Measurements from ENCODE around the gene TOP2B. TPM values are rescaled to one million over a fixed set of nuclear protein-coding genes. Genes with fewer than 3 reads are reported as not detected.

TOP2B gene
- total and polyA plus RNA-seq, 3 donors from 2014 or later, result 46.4 to 86.5 (median 76.9) TPM

DNA sequence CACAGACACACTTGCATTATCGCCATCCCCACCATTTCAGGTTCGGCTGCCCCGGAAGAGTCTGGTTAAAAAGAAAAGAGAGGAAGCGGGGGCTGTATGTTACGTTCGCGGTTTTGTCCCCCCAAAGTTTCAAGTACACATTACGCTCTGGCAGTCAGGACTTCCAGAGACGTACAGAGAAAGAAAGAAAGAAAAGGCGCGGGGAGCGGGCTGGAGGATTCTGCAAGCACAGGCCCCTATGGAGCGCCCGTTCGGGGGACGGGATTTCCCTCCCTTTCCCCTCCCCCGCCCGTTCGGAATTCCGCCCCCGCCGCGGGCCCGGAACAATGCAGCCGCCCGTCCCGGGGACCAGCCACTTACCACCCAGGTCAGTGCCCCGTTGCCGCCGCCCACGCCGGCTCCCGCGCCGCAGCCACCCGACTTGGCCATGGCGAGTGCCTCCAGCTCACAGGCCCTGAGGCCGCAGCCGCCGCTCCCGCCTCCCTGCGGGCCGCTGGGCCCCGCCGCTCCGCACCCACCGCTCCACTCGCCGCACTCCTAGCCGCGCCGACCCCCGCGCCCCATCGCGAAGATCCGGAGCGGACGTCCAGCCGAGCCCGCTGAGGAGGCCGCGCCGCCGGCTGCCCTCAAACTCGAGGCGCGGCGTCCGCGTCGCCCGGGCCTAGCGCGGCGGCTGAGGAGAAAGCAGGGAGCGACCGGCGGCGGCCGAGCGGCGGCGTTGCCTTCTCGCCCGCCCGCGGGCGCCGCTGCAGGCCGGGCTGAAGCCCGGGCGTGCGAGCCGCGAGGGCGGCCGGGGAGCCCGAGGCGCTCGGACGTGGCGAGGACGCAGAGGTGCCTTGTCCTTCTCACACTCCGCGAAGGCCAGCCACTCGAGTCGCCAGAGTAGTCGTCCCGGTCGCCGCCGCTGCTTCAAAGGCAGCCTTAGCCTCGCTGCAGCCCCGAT lies 567 bp downstream of the TOP2B start:
- Histone ChIP-seq H3K4me1 (peaks cover 12% of the 10 kb centered on the region), H3K27ac (peak overlapping the region; percentile 95 to 99), H3K27me3 (no peaks in the 10 kb centered on the region), H3K9me3 (no peaks in the 10 kb centered on the region), H3K36me3 (ENCODE audit: low read depth, missing control alignments) (no peaks in the 10 kb centered on the region), H3K4me3 (peak overlapping the region; percentile 89 to 94)
- peak; percentile 85 for DNase-seq
- WGBS, 2 donors, result 0% methylated on average over 23 to 73 of the region's 115 CpGs
- no peak for TF ChIP-seq POLR2A (IDR thresholded peaks at IDR 0.05)
- TF ChIP-seq, protein P1, sequence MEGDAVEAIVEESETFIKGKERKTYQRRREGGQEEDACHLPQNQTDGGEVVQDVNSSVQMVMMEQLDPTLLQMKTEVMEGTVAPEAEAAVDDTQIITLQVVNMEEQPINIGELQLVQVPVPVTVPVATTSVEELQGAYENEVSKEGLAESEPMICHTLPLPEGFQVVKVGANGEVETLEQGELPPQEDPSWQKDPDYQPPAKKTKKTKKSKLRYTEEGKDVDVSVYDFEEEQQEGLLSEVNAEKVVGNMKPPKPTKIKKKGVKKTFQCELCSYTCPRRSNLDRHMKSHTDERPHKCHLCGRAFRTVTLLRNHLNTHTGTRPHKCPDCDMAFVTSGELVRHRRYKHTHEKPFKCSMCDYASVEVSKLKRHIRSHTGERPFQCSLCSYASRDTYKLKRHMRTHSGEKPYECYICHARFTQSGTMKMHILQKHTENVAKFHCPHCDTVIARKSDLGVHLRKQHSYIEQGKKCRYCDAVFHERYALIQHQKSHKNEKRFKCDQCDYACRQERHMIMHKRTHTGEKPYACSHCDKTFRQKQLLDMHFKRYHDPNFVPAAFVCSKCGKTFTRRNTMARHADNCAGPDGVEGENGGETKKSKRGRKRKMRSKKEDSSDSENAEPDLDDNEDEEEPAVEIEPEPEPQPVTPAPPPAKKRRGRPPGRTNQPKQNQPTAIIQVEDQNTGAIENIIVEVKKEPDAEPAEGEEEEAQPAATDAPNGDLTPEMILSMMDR (IDR thresholded peaks at IDR 0.05), result no peak
- intact Hi-C loops (cut with DNase I; ENCODE audit: low total_unique reads), result no loop called here

DNA sequence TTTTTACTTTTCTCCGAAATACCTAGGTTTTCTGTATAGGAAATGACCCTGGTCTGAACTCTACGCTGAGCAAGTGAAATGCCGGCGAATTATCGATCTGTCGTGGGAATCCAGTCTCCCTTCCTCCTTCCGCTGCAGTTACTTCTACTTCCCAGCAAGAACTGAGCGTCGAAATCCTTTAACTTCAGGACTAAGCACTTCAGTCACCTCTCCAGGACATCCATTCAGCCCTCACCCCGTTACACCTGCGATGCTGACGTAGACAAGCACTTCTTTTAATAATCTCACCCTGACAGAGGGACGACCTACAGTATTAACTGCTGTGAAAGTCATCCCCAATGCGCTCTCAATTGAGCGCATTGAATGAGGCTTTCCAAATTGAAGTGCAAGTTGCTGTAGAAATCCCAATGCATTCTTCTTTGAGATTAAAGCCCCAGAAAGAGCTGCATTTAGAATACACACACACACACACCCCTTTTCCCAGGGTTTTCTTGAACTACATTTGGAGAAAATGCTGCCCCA lies 1.3 kb downstream of the TOP2B start:
- Histone ChIP-seq H3K4me3 (peak overlapping the region; percentile 89 to 94), H3K4me1 (peaks cover 12% of the 10 kb centered on the region), H3K9me3 (no peaks in the 10 kb centered on the region), H3K36me3 (ENCODE audit: low read depth, missing control alignments) (no peaks in the 10 kb centered on the region), H3K27ac (peak overlapping the region; percentile 95 to 99), H3K27me3 (no peaks in the 10 kb centered on the region)
- DNase-seq, result peak; percentile 20
- WGBS, 2 donors, result 1% methylated on average over 15 of the region's 15 CpGs
- TF ChIP-seq, protein P1 (IDR thresholded peaks at IDR 0.05), result no peak
- no peak for TF ChIP-seq POLR2A (IDR thresholded peaks at IDR 0.05)
- intact Hi-C loops (cut with DNase I; ENCODE audit: low total_unique reads), result no loop called here

DNA sequence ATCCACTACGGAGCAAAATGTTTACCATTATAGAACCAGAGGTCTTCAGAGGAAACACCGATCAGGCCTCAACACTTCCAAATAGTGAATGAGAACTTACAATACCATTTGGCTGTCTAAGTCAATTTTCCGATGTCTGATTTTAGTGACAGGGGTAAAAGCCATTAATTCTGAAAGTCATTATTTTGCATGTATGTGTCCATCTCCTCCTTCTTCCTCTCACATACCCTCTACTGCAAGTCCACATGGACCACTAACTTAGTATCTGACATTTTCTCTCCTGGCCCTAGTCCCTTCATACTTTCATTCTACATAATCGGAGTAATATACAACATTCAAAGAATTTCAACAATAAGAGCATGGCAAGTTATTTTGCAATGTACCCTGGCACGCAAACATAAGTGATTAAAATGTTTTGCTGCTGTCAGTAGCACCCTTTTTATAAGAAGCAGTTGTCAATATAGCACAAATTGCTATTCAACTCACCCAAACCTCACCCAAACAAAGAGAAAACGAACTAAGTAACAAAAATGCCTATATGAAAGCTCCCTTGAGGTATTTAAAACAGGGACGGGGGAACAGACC lies 1.9 kb downstream of the TOP2B start:
- Histone ChIP-seq H3K4me1 (peaks cover 12% of the 10 kb centered on the region), H3K27ac (peak overlapping the region; percentile 95 to 99), H3K9me3 (no peaks in the 10 kb centered on the region), H3K36me3 (ENCODE audit: low read depth, missing control alignments) (no peaks in the 10 kb centered on the region), H3K4me3 (peak overlapping the region; percentile 89 to 94), H3K27me3 (no peaks in the 10 kb centered on the region)
- no peak for DNase-seq
- 12 to 14% methylated on average over 7 of the region's 7 CpGs for WGBS, 2 donors
- intact Hi-C loops (cut with DNase I; ENCODE audit: low total_unique reads), result no loop called here
- TF ChIP-seq, protein P1 (IDR thresholded peaks at IDR 0.05), result no peak
- no peak for TF ChIP-seq POLR2A (IDR thresholded peaks at IDR 0.05)

DNA sequence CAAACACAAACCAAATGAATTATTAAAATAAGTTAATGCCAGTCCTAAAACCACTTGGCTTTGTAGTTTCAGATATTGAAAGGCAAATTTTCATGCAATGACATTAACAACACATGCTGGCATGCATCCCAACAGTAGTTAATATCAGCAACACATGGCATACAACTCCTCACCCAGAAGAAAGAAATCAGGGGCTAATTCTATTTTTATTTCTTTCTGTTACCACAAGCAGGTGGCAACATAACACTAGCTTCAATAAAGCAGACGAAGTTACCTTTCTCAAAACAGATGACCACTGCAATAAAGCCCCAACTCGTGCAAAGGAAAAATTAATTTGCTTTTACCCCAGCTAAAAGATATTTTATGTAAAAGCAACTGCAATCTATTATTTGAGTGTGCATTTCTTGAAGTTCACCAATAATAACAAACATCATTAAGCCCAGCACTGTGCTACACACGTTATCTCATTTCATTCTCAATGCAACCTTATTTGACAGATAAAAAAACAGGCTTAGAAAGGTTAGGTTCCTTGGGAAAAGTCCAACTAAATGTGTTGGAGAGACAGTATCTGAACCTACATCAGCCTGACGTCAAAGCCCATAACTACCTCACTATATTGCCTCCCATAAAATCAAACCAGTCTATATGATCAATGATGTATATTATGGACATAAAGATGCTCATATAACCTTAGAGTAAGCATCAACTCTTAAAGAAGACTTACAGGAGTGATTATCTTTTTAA lies 2.8 kb downstream of the TOP2B start:
- H3K9me3 ChIP-seq, result no peaks in the 10 kb centered on the region
- DNase-seq, result no peak
- peaks cover 12% of the 10 kb centered on the region for H3K4me1 ChIP-seq

More for the DNA sequence above, 2.8 kb downstream of the TOP2B start:
- Histone ChIP-seq H3K4me3 (peak overlapping the region in 1 of 2 donors; percentile 94), H3K27me3 (no peaks in the 10 kb centered on the region), H3K27ac (peak overlapping the region in 1 of 2 donors; percentile 99), H3K36me3 (ENCODE audit: low read depth, missing control alignments) (no peaks in the 10 kb centered on the region)
- 14 to 20% methylated on average over 4 of the region's 4 CpGs for WGBS, 2 donors
- intact Hi-C loops (cut with DNase I; ENCODE audit: low total_unique reads), result no loop called here
- no peak for TF ChIP-seq POLR2A (IDR thresholded peaks at IDR 0.05)
- TF ChIP-seq, protein P1 (IDR thresholded peaks at IDR 0.05), result no peak

Data from testis (tissue), 3 donors.